22Rv1 (cell line): ENCODE data around the gene NRF1.
A peak's percentile ranks its signal among the peaks of the same experiment; 100 is the strongest.
"Not testable (repeated sequence)": the region's sequence is repeated elsewhere in the genome, so short reads cannot be mapped to it uniquely, and the experiment has no call there.

Experiments
- H3K27ac ChIP-seq: fragments of 450-650 bp; 2 replicates; pipeline ENCODE4 v1.5.1; 2017
- ZFX ChIP-seq: fragments of 450-650 bp; IDR thresholded peaks from 2 replicates; pipeline ENCODE4 v1.6.1; 2017; ENCODE audit warnings: antibody characterized with exemption, borderline replicate concordance
- TF ChIP-seq, protein P1 (sequence below): fragments of 450-650 bp; IDR thresholded peaks from 2 replicates; pipeline ENCODE4 v1.5.1; 2017; ENCODE audit warnings: mild to moderate bottlenecking

The NRF1 gene

DNA sequence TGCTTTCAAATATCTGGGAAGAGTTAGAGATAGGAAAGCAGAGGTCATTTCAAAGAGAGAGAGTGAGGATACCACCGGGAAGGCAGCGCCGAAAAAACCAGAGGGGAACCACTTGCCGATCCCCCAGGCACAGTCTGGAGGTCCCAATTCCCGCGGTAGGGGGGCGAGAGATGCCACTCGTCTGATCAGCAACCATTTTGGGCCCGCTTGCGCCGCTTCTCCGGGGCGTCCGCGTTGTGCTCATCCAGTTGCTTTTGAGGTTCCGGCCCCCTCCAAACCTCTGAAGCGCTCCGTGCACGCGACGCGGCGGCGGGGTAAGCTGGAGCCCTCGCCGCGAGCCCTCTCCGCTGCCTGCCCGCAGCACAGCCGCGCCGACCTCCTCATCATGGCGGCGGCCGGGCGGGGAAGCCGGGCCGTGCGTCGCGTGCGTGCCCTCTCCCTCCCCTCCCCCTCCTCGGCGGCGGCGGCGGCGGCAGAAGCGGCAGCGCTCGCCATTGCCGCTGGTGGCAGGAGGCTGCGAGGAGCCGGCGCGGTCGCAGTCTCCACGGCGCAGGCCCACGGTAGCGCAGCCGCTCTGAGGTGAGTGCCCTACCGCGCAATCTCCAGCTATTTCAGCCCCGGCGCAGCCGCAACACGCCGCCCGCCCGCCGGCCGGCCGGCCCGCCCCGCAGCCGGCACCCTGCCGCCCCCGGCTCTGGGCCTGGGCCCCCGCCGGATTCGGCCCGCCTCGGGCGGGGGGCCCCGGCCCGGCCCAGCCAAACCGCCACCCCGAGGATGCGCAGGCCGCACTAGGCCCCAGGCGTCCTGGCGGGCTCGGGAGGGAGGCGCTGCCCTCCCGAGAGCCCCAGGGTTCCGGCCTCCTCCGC lies at the start of gene NRF1:
Gene NRF1, plus strand, starts transcription at position 475 of the 866 bp plus-strand sequence. CDS start 45,632 bp downstream, outside the sequence.
- TF ChIP-seq ZFX: peak; percentile 94
- TF ChIP-seq, protein P1, sequence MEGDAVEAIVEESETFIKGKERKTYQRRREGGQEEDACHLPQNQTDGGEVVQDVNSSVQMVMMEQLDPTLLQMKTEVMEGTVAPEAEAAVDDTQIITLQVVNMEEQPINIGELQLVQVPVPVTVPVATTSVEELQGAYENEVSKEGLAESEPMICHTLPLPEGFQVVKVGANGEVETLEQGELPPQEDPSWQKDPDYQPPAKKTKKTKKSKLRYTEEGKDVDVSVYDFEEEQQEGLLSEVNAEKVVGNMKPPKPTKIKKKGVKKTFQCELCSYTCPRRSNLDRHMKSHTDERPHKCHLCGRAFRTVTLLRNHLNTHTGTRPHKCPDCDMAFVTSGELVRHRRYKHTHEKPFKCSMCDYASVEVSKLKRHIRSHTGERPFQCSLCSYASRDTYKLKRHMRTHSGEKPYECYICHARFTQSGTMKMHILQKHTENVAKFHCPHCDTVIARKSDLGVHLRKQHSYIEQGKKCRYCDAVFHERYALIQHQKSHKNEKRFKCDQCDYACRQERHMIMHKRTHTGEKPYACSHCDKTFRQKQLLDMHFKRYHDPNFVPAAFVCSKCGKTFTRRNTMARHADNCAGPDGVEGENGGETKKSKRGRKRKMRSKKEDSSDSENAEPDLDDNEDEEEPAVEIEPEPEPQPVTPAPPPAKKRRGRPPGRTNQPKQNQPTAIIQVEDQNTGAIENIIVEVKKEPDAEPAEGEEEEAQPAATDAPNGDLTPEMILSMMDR: peak; percentile 44

DNA sequence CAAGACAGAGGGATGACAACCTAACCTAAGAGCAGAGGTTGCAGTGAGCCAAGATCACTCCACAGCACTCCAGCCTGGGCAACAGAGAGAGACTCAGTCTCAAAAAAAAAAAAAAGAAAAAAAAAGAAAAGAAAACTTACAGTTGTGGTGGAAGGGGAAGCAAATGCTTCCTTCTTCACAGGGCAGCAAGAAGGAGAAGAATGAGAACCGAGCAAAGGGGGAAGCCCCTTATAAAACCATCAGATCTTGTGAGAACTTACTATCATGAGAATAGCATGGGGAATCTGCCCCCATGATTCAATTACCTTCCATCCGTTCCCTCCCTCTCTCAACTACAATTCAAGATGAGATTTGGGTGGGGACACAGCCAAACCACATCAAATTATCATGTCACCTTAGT lies 45.2 kb upstream of the NRF1 start:
- not testable (repeated sequence) for H3K27ac ChIP-seq

More for the DNA sequence above, at the start of gene NRF1:
- H3K27ac ChIP-seq: peak within 1 kb of the TSS; percentile 96

DNA sequence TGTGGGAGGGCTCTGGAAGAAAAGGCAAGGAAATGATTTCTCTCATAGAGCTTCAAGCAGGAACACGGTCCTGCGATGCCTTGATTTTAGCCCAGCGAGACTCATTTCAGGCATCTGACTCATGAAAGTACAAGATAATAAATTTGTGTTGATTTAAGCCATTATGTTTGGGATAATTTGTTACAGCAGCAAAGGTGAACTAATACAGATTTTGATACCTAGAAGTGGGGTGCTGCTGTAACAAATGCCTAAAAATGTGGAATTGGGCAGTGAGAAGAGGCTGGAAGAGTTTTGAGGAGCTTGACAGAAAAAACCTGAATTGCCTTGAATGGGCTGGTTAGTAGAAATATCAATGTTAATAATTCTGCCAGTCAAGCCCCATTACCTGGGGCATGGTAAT lies 44.1 kb upstream of the NRF1 start:
- no peak overlapping the region for H3K27ac ChIP-seq
- no peak for TF ChIP-seq ZFX
- TF ChIP-seq, protein P1: no peak

DNA sequence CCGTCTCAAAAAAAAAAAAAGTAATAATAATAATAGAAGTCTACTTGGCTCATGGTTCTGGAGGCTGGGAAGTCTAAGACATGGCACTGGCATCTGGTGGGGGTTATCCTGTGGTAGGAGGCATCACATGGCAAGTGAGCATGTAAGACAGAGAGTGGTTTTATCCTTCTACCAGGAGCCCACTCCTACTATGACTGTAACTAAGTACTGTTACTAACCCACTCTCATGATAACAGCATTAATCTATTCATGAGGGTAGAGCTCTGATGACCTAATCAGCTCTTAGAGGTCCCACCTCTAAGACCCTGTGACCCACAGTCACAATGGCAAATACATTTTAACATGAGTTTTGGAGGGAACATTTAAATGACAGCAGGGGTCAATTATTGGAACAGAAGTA lies 43.3 kb upstream of the NRF1 start:
- TF ChIP-seq, protein P1: no peak
- no peak for TF ChIP-seq ZFX
- H3K27ac ChIP-seq: no peak overlapping the region

DNA sequence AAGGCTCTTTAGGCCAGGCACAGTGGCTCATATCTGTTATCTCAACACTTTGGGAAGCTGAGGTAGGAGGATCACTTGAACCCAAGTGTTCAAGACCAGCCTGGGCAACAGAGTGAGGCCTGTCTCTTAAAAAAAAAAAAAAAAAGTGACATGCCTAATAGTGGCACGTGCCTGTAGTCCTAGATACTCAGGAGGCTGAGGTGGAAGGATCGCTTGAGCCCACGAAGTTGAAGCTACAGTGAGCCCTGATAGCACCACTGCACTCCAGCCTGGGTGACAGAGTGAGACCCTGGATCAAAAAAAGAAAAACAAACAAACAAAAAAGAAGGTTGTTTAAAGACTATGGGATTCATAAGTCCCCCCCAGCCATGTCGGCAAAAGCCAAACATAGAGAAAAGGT lies 42.2 kb upstream of the NRF1 start:
- H3K27ac ChIP-seq: no peak overlapping the region
- TF ChIP-seq, protein P1: no peak
- TF ChIP-seq ZFX: no peak

DNA sequence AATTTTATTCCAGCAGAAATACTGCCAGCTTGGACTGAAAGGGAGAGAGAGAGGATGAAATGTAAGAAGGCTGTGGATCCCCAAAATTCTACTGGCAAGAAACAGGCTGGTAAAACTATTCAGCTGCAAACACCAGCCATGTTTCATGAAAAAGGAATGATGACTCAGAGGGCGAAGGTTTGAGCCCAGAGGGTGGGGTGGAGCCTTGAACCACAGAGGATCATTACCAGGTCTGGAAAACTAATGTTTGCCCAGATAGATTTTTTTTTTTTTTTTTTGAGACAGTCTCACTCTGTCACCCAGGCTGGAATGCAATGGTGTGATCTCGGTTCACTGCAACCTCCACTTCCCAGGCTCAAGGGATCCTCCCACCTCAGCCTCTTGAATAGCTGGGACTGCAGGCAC lies 41.7 kb upstream of the NRF1 start:
- H3K27ac ChIP-seq: no peak overlapping the region
- no peak for TF ChIP-seq ZFX
- TF ChIP-seq, protein P1: no peak

DNA sequence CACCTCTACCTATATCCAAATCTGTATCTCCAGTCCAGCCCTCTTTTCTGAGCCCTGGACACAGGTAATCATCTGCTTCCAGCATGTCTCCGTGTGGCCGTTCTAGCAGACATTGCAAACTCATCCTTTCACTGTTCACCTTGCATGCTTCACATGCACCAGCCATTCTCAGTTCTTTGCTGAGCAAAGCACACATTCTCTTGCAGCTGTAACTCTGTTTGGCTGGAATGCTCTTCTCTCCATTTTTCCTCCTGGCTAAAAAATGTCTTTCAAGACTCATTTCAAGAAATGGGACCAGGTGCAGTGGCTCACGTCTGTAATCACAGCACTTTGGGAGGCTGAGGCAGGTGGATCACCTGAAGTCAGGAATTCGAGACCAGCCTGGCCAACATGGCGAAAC lies 40.3 kb upstream of the NRF1 start:
- TF ChIP-seq, protein P1: no peak
- no peak for TF ChIP-seq ZFX
- no peak overlapping the region for H3K27ac ChIP-seq
